Measurements from ENCODE around the gene SKIDA1. TPM values are rescaled to one million over a fixed set of nuclear protein-coding genes. Genes with fewer than 3 reads are reported as not detected.

Gene SKIDA1
- total RNA-seq, 2 donors from 2014 or later, result 0.33 to 1.2 TPM

Small RNAs within 50 kb of the gene (microRNA-seq; reads per million reads assigned to microRNA genes)
- 0 to 0.32 reads per million in 2 donors for gene MIR1915 (ENCODE audit: borderline microRNAs expressed in 2 of 2)

Other genes with a start within 250 kb of the SKIDA1 start
- 10 to 100 TPM; 31.5 to 34.0 TPM for gene MLLT10, start 8.6 kb upstream of the SKIDA1 start, total RNA-seq